Aorta (tissue), 5 donors: ENCODE data around the gene HAGHL. TPM values are rescaled to one million over a fixed set of nuclear protein-coding genes. Genes with fewer than 3 reads are reported as not detected.

Source experiments
- ATAC-seq: fragments of 200-7000 bp; cut with Tn5 transposase; one replicate; pipeline ENCODE4 v1.9.1; 2022; ENCODE audit warnings: moderate library complexity; ENCODE audit not compliant: low FRiP score
- DNase-seq, 2 donors: peaks; one replicate each; pipeline ENCODE4 v3.0.0-alpha.2; 2020
- H3K27ac ChIP-seq, 2 donors: one replicate each; pipeline ENCODE4 v1.5.1; 2013; ENCODE audit warnings: low read length in 2 of 2, mild to moderate bottlenecking in 2 of 2, moderate library complexity in 2 of 2, control low read depth in 1 of 2, inconsistent platforms in 1 of 2, low read depth in 1 of 2
- H3K27me3 ChIP-seq, 2 donors: one replicate each; pipeline ENCODE4 v1.6.1; 2013; ENCODE audit warnings: control low read depth in 1 of 2, low read length in 1 of 2, mild to moderate bottlenecking in 1 of 2, moderate library complexity in 1 of 2; ENCODE audit not compliant: insufficient read depth in 2 of 2, control insufficient read depth in 1 of 2
- H3K36me3 ChIP-seq, 2 donors: one replicate each; pipeline ENCODE4 v1.6.1; 2013; ENCODE audit warnings: control low read depth in 1 of 2, low read length in 1 of 2, mild to moderate bottlenecking in 1 of 2; ENCODE audit not compliant: insufficient read depth in 2 of 2, control insufficient read depth in 1 of 2
- H3K4me1 ChIP-seq, 2 donors: one replicate each; pipeline ENCODE4 v1.6.1; 2013; ENCODE audit warnings: low read length in 2 of 2, control low read depth in 1 of 2, mild to moderate bottlenecking in 1 of 2, moderate library complexity in 1 of 2; ENCODE audit not compliant: insufficient read depth in 2 of 2, control insufficient read depth in 1 of 2
- H3K4me3 ChIP-seq, 2 donors: one replicate each; pipeline ENCODE4 v1.5.1; 2013; ENCODE audit warnings: low read length in 2 of 2, control low read depth in 1 of 2, mild to moderate bottlenecking in 1 of 2
- H3K9me3 ChIP-seq: one replicate; pipeline ENCODE4 v1.6.1; 2013; ENCODE audit warnings: mild to moderate bottlenecking, low read length; ENCODE audit not compliant: control insufficient read depth
- WGBS, 2 donors: extraction: QIAGEN DNeasy Blood & Tissue Kit; methylation state at CpG; one replicate each; pipeline ENCODE4 v1.1.7; 2013; 5-methylcytosine and 5-hydroxymethylcytosine counted together
- intact Hi-C, 2 donors: fragments of 100-400 bp; cut with DNase I; formaldehyde crosslinking; loops; one replicate each; pipeline versions ENCODE4 v1.14.2 to v1.15.0; 2022
- polyA plus RNA-seq, 2 donors: library from polyadenylated mRNA; stranded (reverse); fragments of 200-250 nt; gene quantifications; one replicate each; pipeline ENCODE4 v1.2.3, GENCODE V29; 2013
- total RNA-seq, 2 donors: library from RNA; stranded (reverse); fragmentation: NEBNext Ultra II Directional; extraction: Animal tissue kit (Norgen Biotek cat#: 25700); gene quantifications; one replicate each; pipeline ENCODE4 v1.2.1, GENCODE V29; 2021
- donor health status: healthy with polysubstance abuse.
- donor health status: Bipolar disorder and iron deficiency.
- donor health status: DM: no; HTN: no; CAD: no.
- donor health status: DM: no; HTN: no; CAD: no.
- donor health status: DM: yes; HTN: yes; CAD: no.

Gene HAGHL
- total and polyA plus RNA-seq, 4 donors: 2.4 to 22.5 (median 3.3) TPM

DNA sequence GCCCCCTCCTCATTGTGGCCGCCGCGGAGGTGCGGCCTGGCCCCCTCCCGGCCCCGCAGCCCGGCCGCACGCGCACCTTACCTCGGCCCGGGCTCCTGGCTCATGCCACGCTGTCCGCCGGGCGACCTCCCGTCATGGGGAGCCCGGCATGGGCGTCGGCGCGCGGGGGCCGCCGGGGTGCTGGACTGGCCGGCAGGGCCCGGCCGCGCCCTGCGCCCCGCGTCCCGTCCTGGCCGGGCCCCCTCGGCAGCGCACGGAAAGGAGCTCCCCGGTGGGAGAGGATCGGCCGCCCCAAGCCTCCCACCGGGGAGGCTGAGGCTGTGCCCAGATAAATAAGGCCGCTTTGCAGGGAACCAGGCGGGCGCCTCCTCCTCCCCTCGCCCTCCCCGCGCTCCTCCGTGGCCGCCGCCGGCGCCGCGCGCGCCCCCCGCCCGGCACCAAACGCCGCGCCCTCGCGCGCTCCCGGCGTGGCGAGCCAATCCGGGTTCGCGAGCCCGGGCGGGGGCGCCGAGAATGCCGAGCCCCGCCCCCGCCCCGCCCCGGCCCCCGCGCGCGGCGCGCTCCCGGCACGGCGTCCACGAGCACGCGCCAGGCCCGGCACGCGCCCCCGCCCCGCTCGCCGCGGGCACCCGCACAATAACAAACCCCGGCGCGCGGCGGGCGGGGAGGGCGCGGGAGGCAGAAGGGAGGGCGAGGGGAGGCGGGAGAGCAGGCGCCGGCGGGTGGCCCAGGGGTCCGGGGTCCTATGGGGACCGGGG, 21.3 kb upstream of the HAGHL start, which contains the start of gene FBXL16:
TSS of gene FBXL16 (minus strand) at position 371 of the 758 bp plus-strand sequence. CDS start 8,396 bp downstream, outside the sequence.
- WGBS, 2 donors: 0 to 1% methylated on average over 49 to 115 of the region's 115 CpGs
- no peak for DNase-seq
- no peaks in the 10 kb centered on the region for H3K9me3 ChIP-seq
- no peaks in the 10 kb centered on the region for H3K27me3 ChIP-seq
- H3K4me3 ChIP-seq: no peak within 1 kb of the TSS
- intact Hi-C loops: no loop called here
- H3K36me3 ChIP-seq: no peaks in the 10 kb centered on the region
- no peak within 1 kb of the TSS for H3K27ac ChIP-seq
- no peaks in the 10 kb centered on the region for H3K4me1 ChIP-seq
- ATAC-seq: no peak

DNA sequence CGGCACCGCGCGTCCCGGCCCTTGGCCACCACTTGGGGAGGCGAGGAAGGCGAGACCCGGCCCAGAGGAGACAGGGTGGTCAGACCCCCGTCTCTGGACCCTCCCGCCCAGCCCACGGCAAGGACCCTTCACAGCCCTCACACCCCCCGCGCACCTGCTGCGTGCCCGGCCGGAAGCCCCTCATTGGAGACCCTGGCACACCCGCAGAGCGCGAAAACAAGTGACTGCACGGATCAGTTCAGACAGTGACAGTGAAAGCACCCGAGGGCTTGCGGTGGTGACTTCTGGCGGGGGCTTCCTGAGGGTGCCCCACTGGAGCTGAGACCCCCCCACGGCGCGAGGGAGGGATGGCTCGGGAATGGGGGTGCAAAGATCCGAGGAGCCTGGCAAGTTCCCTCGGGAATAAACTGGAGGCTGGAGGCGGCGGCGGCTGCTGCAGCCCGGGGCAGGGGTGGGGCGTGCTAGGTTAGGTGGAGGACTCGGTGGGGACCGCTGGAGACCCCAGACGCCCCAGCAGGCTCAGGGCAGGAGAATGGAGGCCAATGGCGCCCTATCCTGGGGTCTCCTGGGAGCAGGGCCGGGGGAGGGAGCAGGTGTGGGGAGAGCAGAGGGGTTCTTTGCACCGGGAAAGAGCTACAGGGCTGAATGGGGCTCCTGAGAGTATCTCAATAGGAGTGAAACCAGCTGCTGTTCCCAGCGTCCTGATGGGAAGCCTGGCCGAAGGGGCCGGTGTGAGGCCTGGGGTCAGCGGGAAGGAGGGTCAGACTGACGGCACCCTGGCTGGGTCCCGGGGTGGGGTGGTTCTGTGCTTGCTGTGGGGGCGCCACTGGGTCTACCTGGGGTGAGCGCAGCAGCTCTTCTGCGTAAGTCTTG, 20.5 kb upstream of the HAGHL start:
- H3K27ac ChIP-seq: no peak overlapping the region
- intact Hi-C loops: no loop called here
- no peaks in the 10 kb centered on the region for H3K27me3 ChIP-seq
- no peaks in the 10 kb centered on the region for H3K36me3 ChIP-seq
- H3K4me1 ChIP-seq: no peaks in the 10 kb centered on the region
- no peak for ATAC-seq
- WGBS, 2 donors: 3% methylated on average over 36 to 49 of the region's 49 CpGs
- no peak overlapping the region for H3K4me3 ChIP-seq
- no peak for DNase-seq
- H3K9me3 ChIP-seq: no peaks in the 10 kb centered on the region

DNA sequence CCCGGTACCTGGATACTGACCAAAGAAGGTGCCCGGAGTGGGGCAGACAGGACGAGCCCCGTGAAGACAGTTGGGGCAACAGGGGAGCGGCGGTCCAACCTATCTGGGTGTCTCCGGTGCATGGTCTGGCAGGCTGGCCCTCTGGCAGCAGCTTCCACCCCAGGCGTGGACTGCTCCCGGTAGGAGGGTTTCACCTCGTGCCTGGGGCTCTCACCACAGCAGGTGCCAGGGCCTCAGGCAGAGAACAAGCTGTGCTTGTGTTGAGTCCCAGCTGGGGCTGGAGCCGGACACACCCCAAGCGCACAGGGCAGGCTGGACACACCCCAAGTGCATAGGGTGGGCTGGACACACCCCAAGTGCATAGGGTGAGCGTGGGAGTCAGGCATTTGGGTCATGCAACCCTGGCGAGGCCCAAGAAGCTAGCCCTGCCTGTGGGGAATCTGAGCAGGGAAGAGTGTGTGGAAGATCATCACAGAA, 19.8 kb upstream of the HAGHL start:
- Histone ChIP-seq H3K36me3 (no peaks in the 10 kb centered on the region), H3K27ac (no peak overlapping the region), H3K9me3 (no peaks in the 10 kb centered on the region), H3K4me3 (no peak overlapping the region), H3K4me1 (no peaks in the 10 kb centered on the region), H3K27me3 (no peaks in the 10 kb centered on the region)
- DNase-seq (no peak), ATAC-seq (no peak)
- intact Hi-C loops: no loop called here
- 35 to 36% methylated on average over 13 to 14 of the region's 14 CpGs for WGBS, 2 donors

DNA sequence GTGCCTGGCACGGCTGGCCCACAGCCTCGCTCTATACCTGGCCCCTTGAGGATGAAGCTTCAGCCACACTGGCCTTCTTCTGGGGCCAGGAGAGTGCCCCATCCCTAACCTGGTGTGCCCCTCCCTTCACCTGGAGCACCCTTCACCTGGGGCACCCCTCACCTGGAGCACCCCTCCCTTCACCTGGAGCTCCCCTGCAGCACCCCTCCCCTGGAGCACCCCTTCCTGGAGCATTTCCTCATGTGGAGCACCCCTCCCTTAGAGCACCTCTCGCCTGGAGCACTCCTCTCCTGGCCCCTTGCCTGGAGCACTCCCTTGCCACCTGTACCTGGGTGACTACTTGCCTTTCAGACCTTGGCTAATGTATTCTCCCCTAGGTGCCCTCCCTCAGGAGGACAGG, 18.9 kb upstream of the HAGHL start:
- Histone ChIP-seq H3K27me3 (no peaks in the 10 kb centered on the region), H3K36me3 (no peaks in the 10 kb centered on the region), H3K4me1 (no peaks in the 10 kb centered on the region), H3K9me3 (no peaks in the 10 kb centered on the region), H3K27ac (no peak overlapping the region), H3K4me3 (no peak overlapping the region)
- intact Hi-C loops: no loop called here
- no peak for ATAC-seq
- WGBS, 2 donors: 54 to 61% methylated on average over 3 of the region's 3 CpGs
- DNase-seq: no peak

DNA sequence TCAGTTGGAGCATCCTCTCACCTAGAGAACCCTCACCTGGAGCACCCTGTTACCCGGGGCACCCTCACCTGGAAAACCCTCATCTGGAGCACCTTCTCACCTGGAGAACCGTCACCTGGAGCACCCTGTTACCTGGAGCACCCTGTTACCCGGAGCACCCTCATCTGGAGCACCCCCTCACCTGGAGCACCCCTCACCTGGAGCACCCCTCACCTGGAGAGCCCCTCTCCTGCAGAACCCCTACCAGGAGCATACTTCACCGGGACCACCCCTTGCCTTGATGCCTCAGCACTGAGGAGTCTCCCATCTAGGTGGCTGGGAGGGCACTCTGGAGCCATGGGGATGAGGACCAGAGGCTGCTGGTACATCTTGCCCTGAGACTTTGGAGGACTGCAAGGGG, 17.9 kb upstream of the HAGHL start:
- 64 to 76% methylated on average over 4 of the region's 4 CpGs for WGBS, 2 donors
- no peaks in the 10 kb centered on the region for H3K27me3 ChIP-seq
- DNase-seq: no peak

DNA sequence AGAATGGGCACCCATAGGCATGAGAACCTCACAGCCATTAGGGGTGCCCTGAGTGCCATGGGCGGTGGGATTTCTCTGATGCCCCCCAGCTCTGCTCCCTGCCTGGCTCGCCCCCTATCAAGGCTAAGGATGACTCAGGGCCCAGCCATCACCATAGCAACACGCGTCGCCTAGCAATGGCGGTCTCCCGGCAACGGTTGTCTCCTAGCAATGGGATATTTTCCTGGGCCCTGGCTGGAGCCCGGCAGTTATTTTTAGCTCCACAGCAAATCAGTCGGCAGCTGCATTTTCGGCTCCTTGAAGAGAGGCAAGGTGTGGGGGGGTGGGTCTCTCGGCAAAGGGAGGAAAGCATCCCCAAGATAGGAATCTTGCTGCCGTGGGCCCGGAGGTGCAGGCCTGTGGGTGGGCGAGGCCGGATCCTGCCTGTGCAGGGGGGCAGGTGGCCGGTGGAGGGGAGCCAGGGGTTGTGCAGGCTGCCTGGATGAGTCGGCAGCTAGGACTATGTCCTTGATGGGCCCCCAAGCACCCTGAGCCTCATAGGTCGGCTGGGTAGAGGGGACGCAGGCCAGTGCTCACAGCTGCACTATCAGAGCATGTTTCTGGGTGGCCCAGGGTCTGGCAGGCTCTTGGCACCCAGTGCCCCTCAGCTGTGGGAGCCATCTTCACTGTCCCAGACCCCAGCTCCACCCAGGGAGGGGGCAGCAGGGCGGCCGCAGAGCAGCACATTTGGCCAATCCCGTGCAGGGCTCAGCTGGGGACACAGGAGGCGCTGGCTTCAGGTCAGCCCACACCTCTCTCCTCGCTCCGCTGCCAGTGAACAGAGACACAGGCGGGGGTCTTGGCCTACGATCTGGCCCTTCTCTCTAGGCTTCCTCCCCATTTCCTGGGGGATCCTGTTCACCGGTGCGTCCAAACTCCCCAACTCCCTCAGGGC, 17.1 kb upstream of the HAGHL start:
- WGBS, 2 donors: 14 to 17% methylated on average over 30 of the region's 30 CpGs
- intact Hi-C loops: loop anchor here (5.0 to 10.0 kb wide), 3 partner anchors 77 to 347 kb away; partner anchors contain the start of genes CHTF18 (in 1 of the 2), LMF1 (in 1 of the 2) and RPUSD1 (in 1 of the 2)
- H3K4me1 ChIP-seq: no peaks in the 10 kb centered on the region

More for the DNA sequence above, 17.9 kb upstream of the HAGHL start:
- H3K27ac ChIP-seq: no peak overlapping the region
- no peak overlapping the region for H3K4me3 ChIP-seq
- no peaks in the 10 kb centered on the region for H3K4me1 ChIP-seq
- intact Hi-C loops: no loop called here
- H3K36me3 ChIP-seq: no peaks in the 10 kb centered on the region
- ATAC-seq: no peak
- H3K9me3 ChIP-seq: no peaks in the 10 kb centered on the region

DNA sequence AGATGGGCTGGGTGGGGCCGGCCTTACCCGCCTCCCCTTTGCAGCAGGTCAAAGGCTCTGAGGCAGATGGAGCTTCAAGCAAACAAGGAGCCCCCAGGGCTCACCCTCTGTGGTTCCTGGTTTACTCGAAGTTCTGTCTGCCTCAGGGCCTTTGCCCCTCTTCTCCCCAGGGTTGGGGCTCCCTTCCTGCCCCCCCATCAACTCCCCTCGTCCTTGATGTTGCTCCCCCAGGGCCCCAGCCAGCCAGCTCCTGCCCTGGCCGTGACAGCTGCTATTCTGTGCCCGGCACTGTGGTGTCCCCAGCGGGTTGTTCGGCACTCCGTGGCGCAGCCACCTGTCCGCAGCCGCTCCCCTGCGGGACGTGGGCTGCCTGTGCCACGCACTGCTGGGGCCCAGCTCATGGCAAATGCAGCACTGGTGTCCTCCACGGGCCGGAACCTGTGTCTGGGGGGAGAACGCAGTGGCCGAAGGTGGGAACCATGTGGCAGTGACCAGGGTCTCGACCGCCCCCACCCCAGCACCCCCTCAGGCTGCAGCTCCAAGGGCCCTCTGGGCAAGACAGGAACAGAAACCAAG, 16.3 kb upstream of the HAGHL start:
- intact Hi-C loops: loop anchor here (1.0 to 10.0 kb wide), 5 partner anchors 75 to 347 kb away; partner anchors contain the start of genes CHTF18 (in 1 of the 2), LMF1 (in 1 of the 2) and RPUSD1 (in 1 of the 2)
- DNase-seq: no peak
- Histone ChIP-seq H3K9me3 (no peaks in the 10 kb centered on the region), H3K4me3 (no peak overlapping the region), H3K4me1 (no peaks in the 10 kb centered on the region), H3K27ac (no peak overlapping the region), H3K27me3 (no peaks in the 10 kb centered on the region), H3K36me3 (no peaks in the 10 kb centered on the region)
- ATAC-seq: no peak
- 71 to 76% methylated on average over 21 of the region's 21 CpGs for WGBS, 2 donors

More for the DNA sequence above, 17.1 kb upstream of the HAGHL start:
- no peak for DNase-seq
- no peak for ATAC-seq
- no peaks in the 10 kb centered on the region for H3K36me3 ChIP-seq
- H3K27me3 ChIP-seq: no peaks in the 10 kb centered on the region
- H3K4me3 ChIP-seq: no peak overlapping the region
- no peak overlapping the region for H3K27ac ChIP-seq
- no peaks in the 10 kb centered on the region for H3K9me3 ChIP-seq
